ENCODE data around the gene PRR5L.
"Not testable (repeated sequence)": the region's sequence is repeated elsewhere in the genome, so short reads cannot be mapped to it uniquely, and the experiment has no call there.

PRR5L gene

DNA sequence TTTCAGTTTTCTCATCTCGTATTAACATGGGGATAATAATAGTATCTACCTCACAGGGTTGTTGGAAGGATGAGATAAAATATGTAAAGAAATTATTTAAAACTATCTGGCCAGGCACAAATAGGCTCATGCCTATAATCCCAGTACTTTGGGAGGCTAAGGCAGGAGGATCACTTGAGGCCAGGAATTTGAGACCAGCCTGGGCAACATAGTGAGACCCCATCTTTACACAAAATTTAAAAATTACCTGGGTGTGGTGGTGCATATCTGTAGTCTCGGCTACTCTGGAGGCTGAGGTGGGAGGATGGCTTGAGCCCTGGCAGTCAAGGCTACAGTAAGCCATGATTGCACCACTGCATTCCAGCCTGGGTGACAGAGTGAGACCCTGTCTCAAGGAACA is 215.0 kb downstream of the PRR5L start:
- DNase-seq, result not testable (repeated sequence)

DNA sequence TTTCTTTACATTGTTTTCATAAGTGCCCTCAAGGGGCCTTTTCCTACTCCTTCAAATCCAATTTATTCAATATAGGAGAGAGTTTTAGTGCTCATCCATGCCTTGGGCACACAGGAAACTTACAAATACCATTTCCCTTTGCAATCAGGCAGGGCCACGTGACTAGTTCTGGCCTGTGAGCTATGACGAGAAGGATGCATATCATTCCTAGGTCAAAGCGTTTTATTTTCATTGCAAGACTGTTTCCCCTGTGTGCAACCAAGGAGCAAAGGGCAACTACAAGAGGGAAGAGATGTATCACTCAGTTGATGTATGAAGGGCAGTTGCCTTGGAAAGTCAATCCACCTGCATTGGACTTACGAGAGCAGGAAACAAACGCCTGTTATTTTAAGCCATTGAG is 215.9 kb downstream of the PRR5L start:
- DNase-seq, result no peak

DNA sequence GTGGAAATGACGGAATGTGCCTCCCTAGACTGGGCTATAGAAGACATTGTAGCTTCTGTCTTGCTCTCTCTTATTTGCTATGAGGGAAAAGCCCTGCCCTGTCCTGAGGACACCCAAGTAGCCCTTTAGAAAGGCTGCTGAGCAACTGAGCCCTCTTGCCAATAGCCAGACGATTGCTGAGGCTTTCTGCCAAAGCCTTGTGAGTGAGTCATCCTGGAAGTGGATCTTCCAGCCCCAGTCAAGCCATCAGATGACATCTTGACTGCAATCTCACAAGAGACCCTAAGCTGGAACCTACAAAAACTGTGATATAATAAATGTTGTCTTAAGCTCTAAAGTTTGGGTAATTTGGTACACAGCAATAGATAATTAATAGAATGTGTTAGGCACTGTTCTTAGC is 217.9 kb downstream of the PRR5L start:
- DNase-seq, result peak in 1 of 2 experiments; percentile 7

Measured in NCI-H446 (cell line).